HG03066 (cell line): ENCODE measurements around the gene GPC1.

Experiments used
- ATAC-seq: cut with Tn5 transposase; IDR thresholded peaks from one replicate; pipeline ENCODE4 v1.9.1; 2021; ENCODE audit warnings: low read depth; ENCODE audit not compliant: unreplicated experiment

GPC1 gene

DNA sequence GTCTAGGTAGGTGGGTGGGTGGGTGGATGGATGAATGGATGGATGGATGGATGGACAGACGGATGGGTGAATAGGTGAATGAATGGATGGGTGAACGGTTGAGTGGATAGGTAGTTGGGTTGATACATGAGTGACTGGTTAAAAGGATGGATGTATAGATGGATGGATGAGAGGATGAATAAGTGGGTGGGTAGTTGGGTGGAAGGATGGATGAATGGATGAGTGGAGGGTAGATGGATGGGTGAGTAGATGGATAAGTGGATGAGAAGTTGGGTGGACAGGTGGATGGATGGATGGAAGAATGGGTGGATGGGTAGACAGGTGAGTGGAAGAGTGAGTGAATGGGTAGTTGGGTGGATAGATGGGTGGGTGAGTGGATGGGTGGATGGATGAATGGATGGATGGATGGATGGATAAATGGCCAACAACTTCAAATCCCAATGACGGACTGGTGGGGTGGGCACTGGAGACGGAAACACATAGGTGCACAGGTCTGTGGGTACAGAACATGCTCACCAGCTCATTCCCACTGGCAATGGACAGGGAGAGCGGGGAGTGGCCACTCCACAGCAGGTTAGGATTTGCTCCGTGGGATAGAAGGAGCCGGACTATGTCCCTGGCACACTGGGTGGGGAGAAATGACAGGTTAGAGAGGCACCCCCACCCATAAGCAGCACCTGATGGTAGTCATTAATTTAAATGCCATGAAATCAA lies 73.5 kb downstream of the GPC1 start:
- ATAC-seq, result no peak

- ATAC-seq, result no peak
These were observed 74.4 kb downstream of the GPC1 start for GRCh38 chr2:240509667-240510512.

- ATAC-seq, result no peak
These were observed 75.2 kb downstream of the GPC1 start for GRCh38 chr2:240510513-240511210.

- no peak for ATAC-seq
These were observed 76.1 kb downstream of the GPC1 start for GRCh38 chr2:240511351-240512108.

DNA sequence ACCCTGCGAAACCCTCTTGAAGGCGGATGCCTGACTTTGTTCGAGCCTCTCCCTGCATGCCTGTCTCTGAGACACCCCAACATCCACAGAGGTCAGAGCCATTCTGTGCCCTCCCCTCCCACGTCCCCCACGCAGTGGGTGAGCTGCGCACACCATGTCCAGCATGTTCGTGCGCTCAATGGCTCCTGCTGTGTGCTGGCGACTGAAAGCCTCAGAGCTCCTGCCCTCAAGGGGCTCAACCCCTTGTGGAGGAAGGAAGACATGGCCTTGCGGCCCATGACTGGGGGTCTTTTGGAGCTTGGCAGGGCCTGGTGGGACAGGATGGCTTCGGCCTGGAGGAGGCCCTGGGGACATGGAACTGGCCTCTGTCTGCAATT lies 76.6 kb downstream of the GPC1 start:
- no peak for ATAC-seq

DNA sequence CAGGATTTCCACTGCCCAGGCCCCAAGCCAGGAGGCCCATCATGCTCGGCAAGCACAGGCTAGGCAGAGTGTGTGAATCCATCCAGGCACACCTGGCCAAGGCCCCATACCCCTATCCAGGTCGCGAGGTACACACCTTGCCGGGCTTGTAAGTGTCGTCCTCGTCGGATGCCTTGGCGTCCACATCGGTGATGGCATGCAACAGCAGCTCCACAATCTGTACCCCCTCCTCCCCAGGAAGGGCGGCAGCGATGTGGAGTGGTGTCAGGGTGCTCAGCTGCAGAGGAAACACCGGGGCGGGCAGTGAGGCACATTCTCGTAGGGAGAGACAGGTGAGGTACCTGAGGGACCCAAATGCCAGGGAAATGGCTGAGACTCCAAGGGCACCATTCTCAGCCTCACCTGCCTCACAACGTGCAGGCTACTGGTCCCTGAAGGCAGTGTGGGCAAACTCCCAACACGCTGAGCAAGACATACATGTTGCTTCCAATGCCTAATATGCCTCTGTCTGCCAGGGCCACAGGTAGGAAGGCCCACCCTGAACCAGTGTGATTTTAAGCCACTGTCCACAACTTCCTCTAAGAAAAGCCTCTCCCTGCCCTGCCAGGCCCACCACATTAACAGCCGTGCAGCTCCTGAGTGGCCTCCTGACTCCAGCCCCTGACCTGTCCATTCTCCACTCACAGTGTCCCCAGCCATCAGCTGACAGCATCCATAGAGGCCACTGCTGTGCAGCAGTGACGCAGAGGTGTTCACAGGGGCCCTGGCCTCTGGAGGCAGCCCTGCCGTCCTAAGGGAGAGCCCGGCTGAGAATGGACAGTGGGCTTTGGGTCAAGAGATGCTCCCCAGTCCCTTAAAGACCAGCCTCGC lies 77.4 kb downstream of the GPC1 start:
- no peak for ATAC-seq

GRCh38 chr2:240513549-240514287 lies 78.3 kb downstream of the GPC1 start:
- ATAC-seq, result peak; percentile 93

DNA sequence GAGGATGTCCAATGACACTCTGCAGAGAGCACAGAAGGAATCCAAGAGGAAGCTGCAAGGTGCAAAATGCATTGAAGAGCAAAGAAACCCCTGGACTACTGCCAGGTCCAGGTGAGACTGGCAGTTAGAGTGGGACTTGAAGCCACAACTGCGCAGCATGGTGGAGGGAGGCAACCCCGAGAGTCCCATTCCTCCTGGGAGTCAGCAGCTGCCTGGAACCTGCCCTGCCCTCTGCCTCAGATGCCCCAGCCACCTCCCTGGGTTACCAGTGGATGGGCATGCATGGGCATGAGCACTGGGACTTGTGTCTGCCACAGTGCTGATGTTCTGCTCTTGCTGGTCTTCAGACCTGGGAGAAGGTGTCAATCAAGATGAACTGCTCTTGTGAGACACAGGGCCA lies 79.2 kb downstream of the GPC1 start:
- no peak for ATAC-seq

DNA sequence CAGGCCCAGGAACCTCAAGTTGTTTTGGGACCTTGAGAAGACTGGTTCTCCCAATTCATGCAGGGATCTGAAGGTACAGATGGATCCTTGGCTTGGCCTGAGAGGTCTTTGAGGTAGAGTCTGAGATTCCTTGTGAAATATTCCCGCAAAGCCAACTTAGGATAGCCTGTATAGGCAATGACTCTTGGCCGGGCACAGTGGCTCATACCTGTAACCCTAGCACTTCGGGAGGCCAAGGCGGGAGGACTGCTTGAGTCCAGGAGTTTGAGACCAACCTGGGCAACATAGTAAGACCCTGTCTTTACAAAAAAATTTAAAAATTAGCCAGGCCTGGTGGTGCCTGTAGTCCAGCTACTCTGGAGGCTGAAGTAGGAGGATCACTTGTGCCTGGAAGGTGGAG lies 81.9 kb downstream of the GPC1 start:
- ATAC-seq, result no peak
